Activated T-helper 1 cell treated with Interleukin-2 at 50 U/mL for 16 hours (primary cell): ENCODE results near the gene ANO7.
"Not testable (repeated sequence)": the region's sequence is repeated elsewhere in the genome, so short reads cannot be mapped to it uniquely, and the experiment has no call there.

Experiments
- DNase-seq: peaks from one replicate; pipeline ENCODE4 v3.0.0-alpha.2; 2020; ENCODE audit warnings: low read depth

The ANO7 gene

DNA sequence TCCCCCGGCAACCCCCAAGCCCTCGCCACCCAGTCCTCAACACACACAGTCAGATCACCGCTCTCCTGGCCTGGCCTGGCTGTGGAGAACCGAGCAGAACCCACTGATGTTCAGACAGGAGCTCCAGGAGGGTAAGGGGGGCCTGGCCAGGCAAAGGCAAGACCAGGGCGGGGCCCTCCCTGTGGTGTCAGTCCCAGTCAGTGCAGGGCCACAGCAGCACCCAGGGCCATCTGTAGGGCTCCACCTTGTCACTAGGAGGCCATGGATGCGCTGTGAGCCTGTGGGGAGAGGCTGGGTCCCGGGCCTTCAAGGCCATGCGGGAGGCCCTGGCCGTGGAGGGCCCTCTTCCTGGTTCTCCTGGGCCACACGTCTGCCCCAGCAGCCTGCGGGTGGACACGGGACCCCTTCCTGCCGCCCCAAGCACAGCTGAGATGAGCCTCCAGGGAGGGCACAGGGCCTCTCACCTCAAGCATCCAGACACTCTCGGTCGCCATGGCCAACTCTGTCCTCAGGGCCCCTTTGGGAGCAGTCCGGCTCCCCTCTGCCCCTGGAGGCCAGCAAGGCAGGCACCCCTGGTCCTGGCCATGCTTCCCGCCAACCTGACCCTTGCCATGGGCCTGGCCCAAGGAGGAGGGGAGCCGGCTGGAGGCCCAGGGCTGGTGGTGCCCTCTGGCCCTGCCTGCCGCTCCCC lies 2.0 kb downstream of the ANO7 start:
- DNase-seq = no peak

DNA sequence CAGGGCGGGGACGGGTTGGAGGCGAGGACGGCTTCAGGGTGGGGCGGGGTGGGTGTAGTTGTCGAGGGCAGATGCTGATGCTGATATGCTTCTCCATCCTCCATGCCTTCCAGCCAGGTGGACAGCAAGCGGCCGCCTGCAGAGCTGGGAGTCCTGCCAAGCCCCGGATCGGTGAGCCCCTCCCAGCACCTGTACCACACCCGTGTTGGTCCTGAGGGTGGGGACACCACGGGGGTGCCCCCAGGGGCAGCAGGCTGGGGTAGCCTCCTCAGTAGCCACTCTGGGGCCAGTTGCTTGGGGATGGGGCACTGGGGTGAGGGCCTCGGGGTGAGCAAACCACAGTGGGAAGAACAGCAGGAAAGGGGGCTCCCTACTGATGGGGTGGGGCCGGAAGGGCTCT lies 2.6 kb downstream of the ANO7 start:
- DNase-seq = no peak

GRCh38 chr2:241193271-241193670 lies 4.8 kb downstream of the ANO7 start:
- no peak for DNase-seq

DNA sequence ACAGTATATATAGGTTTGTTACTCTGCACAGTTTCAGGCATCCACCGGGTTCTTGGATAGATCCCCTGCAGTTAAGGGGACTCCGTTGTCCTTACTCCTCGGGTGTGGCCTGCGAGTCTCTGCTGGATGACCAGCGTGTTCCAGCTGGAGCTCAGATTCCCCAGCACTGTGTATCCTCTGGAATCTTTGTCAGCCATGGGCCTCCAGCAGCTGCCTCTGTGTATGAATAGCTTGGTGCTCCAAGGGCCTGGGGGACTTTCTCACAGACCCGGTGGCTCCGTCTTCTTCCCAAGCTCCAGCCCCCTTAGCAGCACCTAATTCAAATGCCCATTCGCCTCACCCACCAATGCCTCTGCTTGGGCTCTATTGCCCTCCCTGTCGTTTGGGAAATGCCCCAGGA lies 6.3 kb downstream of the ANO7 start:
- DNase-seq = no peak

DNA sequence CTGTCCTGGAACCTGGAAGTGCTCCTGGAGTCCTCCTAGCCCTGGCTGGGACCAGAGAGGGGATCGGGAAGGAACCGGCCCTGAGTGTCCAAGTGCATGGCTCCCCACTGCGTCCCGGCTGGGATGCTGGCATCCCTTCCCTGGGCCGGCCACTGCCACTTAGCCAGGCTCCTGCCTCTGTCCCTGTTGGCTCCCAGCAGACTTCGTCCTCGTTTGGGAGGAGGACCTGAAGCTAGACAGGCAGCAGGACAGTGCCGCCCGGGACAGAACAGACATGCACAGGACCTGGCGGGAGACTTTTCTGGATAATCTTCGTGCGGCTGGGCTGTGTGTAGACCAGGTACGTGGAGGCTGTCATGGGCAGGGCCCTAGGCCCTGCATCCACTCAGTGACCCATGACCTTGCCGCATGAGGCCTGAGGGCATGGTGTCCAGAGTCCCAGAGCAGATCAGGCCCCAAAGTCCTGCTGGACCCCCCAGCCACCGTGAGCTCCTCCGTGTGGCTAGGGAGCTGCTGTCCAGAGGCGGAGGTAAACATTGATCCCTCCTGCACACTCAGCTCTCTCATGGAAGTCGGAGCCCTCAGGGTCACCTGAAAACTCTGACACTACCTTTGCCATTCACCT lies 7.1 kb downstream of the ANO7 start:
- DNase-seq = no peak

DNA sequence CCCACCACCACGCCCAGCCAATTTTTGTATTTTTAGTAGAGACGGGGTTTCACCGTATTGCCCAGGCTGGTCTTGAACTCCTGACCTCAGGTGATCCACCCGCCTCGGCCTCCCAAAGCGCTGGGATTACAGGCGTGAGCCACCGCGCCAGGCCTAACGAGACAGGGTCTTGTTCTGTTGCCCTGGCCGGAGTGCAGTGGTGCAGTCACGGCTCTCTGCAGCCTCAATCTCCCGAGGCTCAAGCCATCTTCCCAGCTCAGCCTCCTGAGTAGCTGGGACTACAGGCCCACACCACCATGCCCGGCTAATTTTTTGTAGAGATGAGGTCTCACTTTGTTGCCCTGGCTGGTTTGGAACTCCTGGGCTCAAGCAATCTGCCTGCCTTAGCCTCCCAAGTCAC lies 8.8 kb downstream of the ANO7 start:
- not testable (repeated sequence) for DNase-seq

GRCh38 chr2:241197947-241198346 lies 9.5 kb downstream of the ANO7 start:
- no peak for DNase-seq

DNA sequence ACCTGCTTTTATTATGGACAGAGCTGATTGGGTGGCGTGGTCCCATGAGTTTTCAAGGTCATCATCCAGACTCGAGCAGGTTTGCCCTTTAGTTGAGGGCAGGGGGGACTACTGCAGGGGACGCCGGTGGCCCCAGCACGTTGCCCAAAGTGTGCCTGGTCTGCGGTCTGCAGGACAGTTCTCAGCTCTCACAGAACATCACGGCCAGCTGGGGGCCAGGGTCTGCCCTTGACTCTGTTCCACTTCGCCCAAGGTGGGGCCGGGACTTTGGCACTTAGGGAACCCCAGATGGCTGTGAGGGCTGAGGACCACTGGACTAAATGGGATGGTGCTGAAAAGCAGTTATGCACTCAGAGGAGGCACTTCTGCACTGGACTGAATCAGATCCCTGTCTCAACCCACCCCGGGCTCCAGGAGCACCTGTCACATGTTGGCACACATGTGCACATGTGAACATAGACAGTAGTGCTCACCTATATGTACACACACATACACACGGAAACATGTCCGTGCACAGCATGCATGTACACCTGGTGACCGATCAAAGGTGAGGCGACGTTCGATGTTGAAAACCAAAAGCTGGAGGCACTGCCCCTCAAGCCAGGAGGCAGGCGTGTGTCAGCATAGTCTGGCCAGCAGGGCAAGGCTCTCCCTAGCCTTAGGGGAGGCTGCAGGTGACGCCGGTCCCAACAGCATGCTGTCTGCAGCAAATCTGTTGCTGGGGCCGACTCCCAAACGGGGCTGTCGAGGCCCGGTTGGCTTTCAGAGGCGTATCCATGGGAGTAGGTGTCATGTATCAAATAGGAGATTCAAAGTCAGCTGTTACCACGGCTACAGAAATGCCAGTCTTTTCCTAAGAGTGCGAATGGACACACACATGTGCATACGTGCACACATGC lies 10.2 kb downstream of the ANO7 start:
- DNase-seq = no peak

DNA sequence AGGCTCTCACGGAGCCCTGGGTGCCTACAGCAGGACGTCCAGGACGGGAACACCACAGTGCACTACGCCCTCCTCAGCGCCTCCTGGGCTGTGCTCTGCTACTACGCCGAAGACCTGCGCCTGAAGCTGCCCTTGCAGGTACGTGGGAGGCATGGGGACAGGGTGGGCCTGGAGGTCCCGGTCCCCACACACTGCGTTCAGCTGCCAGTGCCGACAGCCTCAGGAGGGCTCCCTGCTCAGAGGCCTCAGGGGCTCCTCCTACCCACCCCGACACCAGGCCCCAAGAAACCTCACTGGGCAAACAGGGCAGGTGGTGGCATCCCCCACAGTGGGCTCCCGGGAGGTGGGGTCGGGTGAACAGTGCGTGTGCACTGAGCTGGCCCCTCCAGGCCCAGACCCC lies 10.8 kb downstream of the ANO7 start:
- DNase-seq = no peak

GRCh38 chr2:241199897-241200821 lies 11.7 kb downstream of the ANO7 start:
- DNase-seq = no peak

GRCh38 chr2:241200822-241201395 lies 12.4 kb downstream of the ANO7 start:
- DNase-seq = no peak

- DNase-seq = no peak
These were observed 13.2 kb downstream of the ANO7 start for GRCh38 chr2:241201445-241202267.

DNA sequence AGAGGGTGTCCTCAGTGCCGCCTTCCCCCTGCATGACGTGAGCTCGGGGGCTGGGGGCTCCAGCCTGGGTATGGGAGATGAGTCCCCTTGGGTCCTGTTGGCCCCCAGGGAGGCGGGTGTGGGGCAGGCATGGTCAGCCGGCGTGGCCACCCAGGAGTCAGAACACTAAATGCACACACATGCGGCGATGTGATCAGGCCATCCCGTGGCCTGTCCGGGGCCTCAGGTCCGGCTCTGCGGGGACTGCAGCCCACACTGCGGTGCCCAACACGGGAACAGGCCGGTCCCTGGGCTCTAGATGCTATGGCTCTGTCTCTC lies 13.8 kb downstream of the ANO7 start:
- DNase-seq = no peak

DNA sequence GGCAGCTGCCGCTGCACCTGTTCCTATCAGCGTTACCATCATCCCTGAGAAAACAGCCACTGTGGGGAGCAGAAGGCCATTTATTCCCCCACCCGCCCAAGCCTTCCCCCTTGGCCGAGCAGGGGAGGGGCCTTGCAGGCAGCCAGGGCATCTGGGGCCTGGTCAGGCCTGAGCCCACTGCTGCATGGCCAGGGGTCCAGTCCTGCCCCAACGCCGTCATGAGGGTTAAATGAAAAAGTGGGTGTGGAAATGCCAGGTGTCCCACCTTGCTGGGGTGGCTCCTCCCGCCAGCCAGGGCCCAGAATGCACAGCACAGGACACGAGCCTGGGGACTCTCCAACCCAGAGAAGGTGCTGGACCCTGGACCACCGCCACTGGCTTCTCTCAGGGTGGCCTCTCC lies 14.2 kb downstream of the ANO7 start:
- DNase-seq = no peak

DNA sequence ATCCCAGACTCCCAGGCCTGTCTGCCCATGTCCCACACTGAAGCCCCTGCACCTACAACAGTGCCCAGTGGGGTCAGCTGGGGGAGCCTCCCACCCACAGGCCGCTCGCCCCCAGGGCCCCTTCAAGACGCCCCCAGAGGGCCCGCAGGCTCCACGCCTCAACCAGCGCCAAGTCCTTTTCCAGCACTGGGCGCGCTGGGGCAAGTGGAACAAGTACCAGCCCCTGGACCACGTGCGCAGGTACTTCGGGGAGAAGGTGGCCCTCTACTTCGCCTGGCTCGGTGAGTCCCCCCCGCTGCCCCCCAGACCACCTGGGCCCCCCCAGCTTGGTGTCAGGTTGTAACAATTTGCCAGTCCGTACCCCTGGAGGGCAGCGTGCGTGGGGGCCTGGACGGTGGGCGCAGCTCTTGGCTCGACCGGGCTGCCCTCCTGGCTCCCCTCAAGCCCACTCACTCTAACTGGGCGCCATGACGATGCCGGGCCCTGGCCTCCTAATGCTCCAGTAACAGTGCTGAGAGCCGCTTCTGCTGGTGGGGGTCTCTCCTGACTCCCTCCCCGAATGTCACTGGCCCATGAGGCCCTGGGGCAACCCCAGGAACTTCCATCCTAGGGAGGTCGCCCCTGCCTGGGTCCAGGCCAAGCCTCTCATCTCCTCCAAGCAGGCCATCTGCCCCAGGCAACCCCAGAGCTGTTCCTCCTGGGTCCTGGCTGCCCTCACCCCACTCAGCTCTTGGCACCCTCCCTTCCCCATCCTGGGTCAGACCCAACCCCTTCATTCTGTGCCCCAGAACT lies 14.9 kb downstream of the ANO7 start:
- no peak for DNase-seq

- DNase-seq = no peak
These were observed 15.5 kb downstream of the ANO7 start for GRCh38 chr2:241204010-241204384.

DNA sequence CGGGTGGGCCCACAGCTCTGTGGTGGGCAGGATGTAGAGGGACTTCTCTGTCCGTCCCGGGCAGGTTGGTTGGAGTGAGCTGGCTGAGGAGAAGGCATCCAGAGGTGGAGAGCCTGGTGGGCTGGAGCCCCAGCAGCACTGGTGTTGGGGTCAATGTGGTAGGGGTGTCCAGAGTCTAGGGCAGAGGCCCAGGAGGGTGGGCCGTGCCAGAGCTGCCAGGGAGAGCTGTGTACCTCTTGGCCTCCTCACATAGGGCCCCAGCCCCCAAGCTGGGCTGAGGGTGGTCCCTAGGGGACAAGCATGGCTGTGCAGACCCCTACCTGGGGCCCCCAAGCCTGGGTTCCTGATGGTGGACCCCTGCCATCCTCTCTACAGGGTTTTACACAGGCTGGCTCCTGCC lies 16.0 kb downstream of the ANO7 start:
- DNase-seq = no peak

DNA sequence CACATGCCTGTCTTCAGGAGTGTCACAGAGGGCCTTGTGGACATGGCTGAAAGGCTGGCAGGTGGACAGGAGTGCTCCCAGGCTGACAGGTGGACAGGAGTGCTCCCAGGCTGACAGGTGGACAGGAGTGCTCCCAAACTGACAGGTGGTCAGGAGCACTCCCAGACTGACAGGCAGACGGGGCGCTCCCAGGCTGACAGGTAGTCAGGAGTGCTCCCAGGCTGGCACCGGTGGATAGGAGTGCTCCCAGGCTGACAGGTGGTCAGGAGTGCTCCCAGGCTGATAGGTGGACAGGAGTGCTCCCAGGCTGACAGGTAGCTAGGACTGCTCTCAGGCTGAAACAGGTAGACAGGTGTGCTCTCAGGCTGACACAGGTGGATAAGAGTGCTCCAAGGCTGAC lies 16.6 kb downstream of the ANO7 start:
- DNase-seq = no peak

DNA sequence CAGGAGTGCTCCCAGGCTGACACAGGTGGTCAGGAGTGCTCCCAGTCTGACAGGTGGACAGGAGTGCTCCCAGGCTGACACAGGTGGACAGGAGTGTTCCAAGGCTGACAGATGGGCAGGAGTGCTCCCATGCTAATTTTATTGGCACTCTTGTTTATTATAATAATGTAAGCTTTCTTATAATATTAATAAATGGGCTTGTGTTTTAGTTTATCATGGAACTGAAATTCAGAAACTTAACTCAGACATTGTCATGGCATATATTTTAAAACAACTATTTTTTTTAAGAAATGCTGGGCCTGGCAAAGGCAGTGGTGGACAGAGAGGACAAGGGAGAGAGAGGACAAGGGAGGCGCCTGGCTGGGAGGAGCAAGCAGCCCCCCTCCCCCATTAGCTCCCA lies 18.7 kb downstream of the ANO7 start:
- no peak for DNase-seq

DNA sequence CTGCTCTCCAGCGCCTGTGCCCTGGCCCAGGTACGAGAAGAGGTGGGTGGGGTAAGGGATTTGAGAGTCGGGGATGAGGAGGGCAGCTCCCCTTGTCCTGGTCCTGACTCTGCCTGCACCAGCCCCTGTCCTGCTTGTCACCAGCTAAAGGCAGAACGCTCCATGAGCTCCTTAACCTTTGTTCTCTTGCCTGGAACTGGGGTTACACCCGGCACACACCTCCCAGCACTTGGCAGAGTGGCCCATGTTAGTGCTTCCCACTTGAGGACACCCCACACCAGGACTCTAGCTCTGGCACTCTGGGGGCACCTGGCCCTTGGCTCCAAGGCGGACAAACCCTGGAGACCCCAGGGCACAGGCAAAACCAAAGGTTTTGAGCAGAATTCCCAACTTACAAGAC lies 19.2 kb downstream of the ANO7 start:
- no peak for DNase-seq
